Parathyroid adenoma (tissue), 2 donors: ENCODE data around the gene TCF3.

Experiments used
- H2AFZ ChIP-seq: fragments of 300-600 bp; sonication (generic); one replicate; pipeline ENCODE4 v1.7.0; 2017; ENCODE audit warnings: antibody characterized with exemption, mild to moderate bottlenecking
- H3K27ac ChIP-seq: fragments of 300-600 bp; sonication (generic); one replicate; pipeline ENCODE4 v1.7.0; 2017
- H3K27me3 ChIP-seq: fragments of 300-600 bp; sonication (generic); one replicate; pipeline ENCODE4 v1.7.0; 2017; ENCODE audit warnings: low read length; ENCODE audit not compliant: control insufficient read depth, insufficient read depth
- H3K36me3 ChIP-seq: fragments of 300-600 bp; sonication (generic); one replicate; pipeline ENCODE4 v1.7.0; 2017; ENCODE audit warnings: low read length; ENCODE audit not compliant: control insufficient read depth, insufficient read depth
- H3K4me1 ChIP-seq: fragments of 300-600 bp; sonication (generic); one replicate; pipeline ENCODE4 v1.7.0; 2017; ENCODE audit warnings: control low read depth
- H3K4me2 ChIP-seq: fragments of 300-600 bp; sonication (generic); one replicate; pipeline ENCODE4 v1.7.0; 2017; ENCODE audit warnings: low read length
- H3K4me3 ChIP-seq: fragments of 300-600 bp; sonication (generic); one replicate; pipeline ENCODE4 v1.7.0; 2017; ENCODE audit warnings: low read depth, low read length
- H3K79me2 ChIP-seq: fragments of 300-600 bp; sonication (generic); one replicate; pipeline ENCODE4 v1.7.0; 2017; ENCODE audit warnings: control low read depth
- H3K9ac ChIP-seq: fragments of 300-600 bp; sonication (generic); one replicate; pipeline ENCODE4 v1.7.0; 2017; ENCODE audit warnings: mild to moderate bottlenecking
- H3K9me3 ChIP-seq: fragments of 300-600 bp; sonication (generic); one replicate; pipeline ENCODE4 v1.7.0; 2017; ENCODE audit warnings: low read length; ENCODE audit not compliant: control insufficient read depth
- CTCF ChIP-seq: fragments of 300-600 bp; sonication (generic); IDR thresholded peaks from one replicate; pipeline ENCODE4 v1.7.0; 2017; ENCODE audit warnings: antibody characterized with exemption, mild to moderate bottlenecking
- donor health status: primary hyperparathyroidism.

Gene TCF3

GRCh38 chr19:1685046-1685445 lies 32.6 kb upstream of the TCF3 start:
- no peak overlapping the region for H3K4me2 ChIP-seq
- H3K27me3 ChIP-seq = no peaks in the 10 kb centered on the region
- TF ChIP-seq CTCF = no peak
- no peak overlapping the region for H3K27ac ChIP-seq
- no peaks in the 10 kb centered on the region for H3K79me2 ChIP-seq
- no peaks in the 10 kb centered on the region for H3K4me1 ChIP-seq
- no peaks in the 10 kb centered on the region for H3K9me3 ChIP-seq
- no peaks in the 10 kb centered on the region for H3K36me3 ChIP-seq
- no peak overlapping the region for H2AFZ ChIP-seq
- H3K4me3 ChIP-seq = no peak overlapping the region
- H3K9ac ChIP-seq = no peak overlapping the region

- no peak overlapping the region for H3K27ac ChIP-seq
- no peak overlapping the region for H3K4me2 ChIP-seq
- H3K27me3 ChIP-seq = no peaks in the 10 kb centered on the region
- H3K79me2 ChIP-seq = no peaks in the 10 kb centered on the region
- no peaks in the 10 kb centered on the region for H3K4me1 ChIP-seq
- no peaks in the 10 kb centered on the region for H3K36me3 ChIP-seq
- H3K9ac ChIP-seq = no peak overlapping the region
- no peaks in the 10 kb centered on the region for H3K9me3 ChIP-seq
- TF ChIP-seq CTCF = no peak
- H3K4me3 ChIP-seq = no peak overlapping the region
- H2AFZ ChIP-seq = no peak overlapping the region
These were observed 32.1 kb upstream of the TCF3 start for GRCh38 chr19:1684573-1684912.

GRCh38 chr19:1683869-1684572 lies 31.6 kb upstream of the TCF3 start:
- no peak overlapping the region for H3K27ac ChIP-seq
- H3K9ac ChIP-seq = no peak overlapping the region
- no peak overlapping the region for H3K4me2 ChIP-seq
- no peaks in the 10 kb centered on the region for H3K9me3 ChIP-seq
- no peak for TF ChIP-seq CTCF
- no peaks in the 10 kb centered on the region for H3K79me2 ChIP-seq
- no peaks in the 10 kb centered on the region for H3K4me1 ChIP-seq
- no peaks in the 10 kb centered on the region for H3K27me3 ChIP-seq
- H2AFZ ChIP-seq = no peak overlapping the region
- H3K4me3 ChIP-seq = no peak overlapping the region
- H3K36me3 ChIP-seq = no peaks in the 10 kb centered on the region

- peaks cover 6% of the 10 kb centered on the region for H3K27me3 ChIP-seq
- no peaks in the 10 kb centered on the region for H3K36me3 ChIP-seq
- H3K27ac ChIP-seq = no peak overlapping the region
- no peak overlapping the region for H3K9ac ChIP-seq
- no peak overlapping the region for H3K4me3 ChIP-seq
- H3K9me3 ChIP-seq = no peaks in the 10 kb centered on the region
- H3K4me2 ChIP-seq = no peak overlapping the region
- H3K4me1 ChIP-seq = no peaks in the 10 kb centered on the region
- H3K79me2 ChIP-seq = no peaks in the 10 kb centered on the region
- no peak overlapping the region for H2AFZ ChIP-seq
- no peak for TF ChIP-seq CTCF
These were observed 28.6 kb upstream of the TCF3 start for GRCh38 chr19:1680976-1681375.

GRCh38 chr19:1678073-1678472 lies 25.7 kb upstream of the TCF3 start:
- no peaks in the 10 kb centered on the region for H3K36me3 ChIP-seq
- no peak for TF ChIP-seq CTCF
- H3K4me2 ChIP-seq = no peak overlapping the region
- no peak overlapping the region for H3K9ac ChIP-seq
- no peak overlapping the region for H3K4me3 ChIP-seq
- no peaks in the 10 kb centered on the region for H3K9me3 ChIP-seq
- no peaks in the 10 kb centered on the region for H3K79me2 ChIP-seq
- no peak overlapping the region for H3K27ac ChIP-seq
- H3K4me1 ChIP-seq = no peaks in the 10 kb centered on the region
- H2AFZ ChIP-seq = no peak overlapping the region
- H3K27me3 ChIP-seq = peaks cover 15% of the 10 kb centered on the region
